Measurements from ENCODE around the gene OXT.
A peak's percentile ranks its signal among the peaks of the same experiment; 100 is the strongest.

OXT gene

DNA sequence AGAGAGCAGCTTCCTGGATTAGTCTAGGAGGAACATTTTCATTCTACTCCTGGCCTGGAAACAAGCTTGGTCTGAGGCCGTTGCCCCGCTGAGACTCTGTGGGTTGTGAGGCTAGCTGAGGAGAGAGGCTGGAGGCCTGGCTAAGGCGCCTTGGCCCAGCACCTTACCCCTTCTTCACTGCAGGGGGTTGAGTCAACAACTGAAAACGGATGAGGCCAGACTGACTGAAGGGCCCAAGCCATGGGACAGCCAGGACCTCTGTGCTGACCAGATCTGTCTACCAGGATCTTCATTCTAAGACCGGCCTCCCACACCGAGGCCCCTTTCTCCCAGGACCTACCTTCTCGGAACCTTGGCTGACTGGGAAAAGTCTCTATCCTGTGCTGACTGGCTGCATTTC is 16.6 kb downstream of the OXT start:
- no peak for DNase-seq

DNA sequence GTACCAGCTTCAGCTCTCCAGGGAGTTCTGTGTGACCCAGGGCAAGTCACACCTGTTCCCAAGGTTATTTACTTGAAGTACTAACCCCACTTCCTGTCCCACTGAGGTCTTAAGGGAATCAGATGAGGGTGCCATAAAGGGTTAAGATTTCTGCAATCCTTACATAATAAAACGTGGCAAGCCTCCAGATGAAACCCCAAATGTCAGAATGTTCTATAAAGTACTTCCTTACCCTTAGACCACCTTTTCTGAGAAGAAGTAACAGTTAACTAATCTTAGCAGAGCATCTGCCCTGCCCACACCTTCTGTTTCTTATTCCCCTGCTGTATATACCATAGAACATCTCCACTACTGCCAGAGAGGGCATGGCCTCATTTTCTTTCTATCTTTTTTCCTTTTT is 19.1 kb downstream of the OXT start:
- DNase-seq, result no peak

DNA sequence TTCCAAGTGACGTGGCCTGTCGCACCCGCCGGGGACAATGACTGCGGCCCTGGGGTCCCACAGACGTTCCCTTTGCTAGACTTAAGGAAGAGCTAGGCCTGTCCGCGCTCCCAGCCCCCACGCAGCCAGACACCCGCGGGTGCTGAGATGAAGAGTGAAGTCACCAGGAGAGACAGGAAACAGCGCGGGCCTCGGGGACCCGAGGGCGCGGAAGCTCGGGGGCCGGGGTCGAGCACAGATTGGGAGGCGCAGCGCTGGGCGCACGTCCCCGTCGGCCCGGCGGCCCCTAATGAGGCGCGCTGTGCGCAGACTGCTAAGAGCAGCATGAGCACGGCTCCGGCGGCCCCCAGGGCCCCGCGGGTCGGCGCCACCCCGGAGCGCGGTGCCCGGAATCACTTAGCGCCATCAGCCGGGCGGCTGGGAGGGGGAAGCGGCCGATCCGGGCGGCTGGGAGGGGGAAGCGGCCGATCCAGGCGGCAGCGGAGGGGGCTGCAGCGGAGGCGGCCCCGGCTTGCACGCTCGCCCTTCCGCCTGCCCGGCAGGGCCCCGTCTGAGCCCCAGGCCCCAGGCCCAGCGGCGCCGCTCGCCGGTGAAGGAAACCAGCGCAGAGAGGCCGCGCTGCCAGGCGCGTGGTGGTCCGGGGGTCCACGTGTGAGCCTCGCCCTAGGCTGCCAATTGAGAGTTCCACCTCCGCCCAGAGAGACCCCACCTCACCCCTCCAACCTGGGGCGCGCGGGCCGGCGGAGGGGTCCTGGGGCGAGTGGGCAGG is 21.4 kb downstream of the OXT start:
- DNase-seq, result peak; percentile 20 to 56 (median 26)

DNA sequence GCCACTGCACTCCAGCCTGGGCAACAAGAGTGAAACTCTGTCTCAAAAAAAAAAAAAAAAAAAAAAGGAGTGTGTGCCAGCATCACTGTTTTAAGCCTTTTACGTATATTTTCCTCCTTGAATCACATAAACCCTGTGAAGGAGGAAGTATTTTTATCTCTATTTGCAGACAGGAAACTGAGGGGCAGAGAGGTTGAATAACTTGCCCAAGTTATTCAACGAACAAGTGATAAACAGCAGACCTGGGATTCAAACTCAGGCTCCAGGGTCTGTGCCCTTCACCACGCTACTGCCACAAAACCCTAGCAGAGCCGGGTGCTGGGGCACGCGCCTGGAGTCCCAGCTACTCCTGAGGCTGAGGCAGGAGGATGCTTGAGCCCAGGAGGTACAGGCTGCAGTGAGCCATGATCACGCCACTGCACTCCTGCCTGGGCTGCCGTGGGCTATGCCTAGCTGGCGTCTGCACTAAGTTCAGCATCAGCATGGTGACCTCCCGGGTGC is 22.5 kb downstream of the OXT start:
- peak in 1 of 4 experiments; percentile 36 for DNase-seq

DNA sequence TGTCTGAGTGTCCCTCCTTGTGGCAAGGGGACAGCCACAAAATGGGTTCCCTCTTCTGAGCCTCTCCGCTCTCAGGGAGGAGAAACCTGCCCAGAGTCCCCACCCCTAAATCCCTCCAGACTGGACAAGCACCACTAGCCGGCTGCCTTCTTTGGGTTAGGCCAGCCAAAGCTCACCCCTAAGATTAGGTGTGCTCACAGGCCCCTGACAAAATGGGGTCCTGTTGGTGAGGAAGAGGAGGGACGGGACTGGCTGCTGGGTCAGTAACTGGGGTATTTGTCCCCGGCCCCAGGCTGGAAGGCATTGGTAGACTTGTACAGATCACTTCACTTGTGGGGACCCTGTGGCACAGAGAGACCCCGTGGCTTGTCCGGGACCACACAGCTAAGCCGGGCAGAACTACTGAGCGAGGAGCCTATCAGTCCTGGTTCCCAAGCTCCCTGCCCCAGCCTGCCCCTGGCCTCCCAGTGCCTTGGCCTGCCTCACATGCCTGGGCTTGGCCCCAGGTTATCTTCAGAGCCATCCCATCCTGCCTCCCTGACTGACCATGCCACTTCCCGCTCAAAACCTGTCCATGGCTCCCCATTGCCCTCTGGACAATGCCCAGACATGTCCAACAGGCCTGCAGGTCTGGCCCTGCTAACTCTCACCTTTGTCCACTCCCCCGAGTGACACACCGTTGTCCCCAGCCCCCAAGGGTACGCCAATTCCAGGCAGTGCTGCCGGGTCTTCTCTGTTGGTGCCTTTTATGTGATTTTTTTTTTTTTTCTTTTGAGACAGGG is 23.6 kb downstream of the OXT start:
- no peak for DNase-seq

DNA sequence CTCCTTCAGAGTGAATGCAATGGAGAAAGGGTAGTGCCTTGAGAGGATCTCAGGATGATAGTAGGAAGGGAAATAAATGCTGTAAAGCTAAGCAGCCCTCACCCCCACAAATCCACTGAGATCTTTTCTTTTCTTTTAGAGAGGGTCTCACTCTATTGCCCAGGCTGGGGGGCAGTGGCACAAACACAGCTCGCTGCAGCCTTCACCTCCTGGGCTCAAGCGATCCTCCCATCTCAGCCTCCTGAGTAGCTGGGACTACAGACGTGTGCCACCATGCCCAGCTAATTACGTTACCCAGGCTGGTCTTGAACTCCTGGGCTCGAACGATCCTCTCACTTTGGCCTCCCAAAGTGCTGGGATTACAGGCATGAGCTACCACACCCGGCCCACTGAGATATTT is 29.1 kb downstream of the OXT start:
- DNase-seq, result no peak

DNA sequence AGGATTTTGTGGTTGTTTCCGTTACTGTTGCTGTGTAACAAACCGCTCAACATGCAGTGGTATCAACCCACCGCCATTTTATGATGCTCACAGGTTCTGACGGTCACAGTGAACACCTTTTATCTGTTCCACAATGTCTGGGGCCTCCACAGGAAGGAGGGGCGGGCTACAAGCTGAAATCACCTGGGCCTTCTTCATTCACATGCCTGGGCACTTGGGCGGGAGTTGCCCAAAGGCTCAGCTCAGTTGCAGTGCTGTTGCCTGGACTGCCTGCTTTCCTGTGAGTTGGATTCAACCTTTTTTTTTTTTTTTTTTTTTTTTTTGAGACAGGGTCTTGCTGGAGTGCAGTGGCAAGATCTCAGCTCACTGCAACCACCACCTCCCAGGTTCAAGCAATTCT is 29.8 kb downstream of the OXT start:
- DNase-seq, result no peak

DNA sequence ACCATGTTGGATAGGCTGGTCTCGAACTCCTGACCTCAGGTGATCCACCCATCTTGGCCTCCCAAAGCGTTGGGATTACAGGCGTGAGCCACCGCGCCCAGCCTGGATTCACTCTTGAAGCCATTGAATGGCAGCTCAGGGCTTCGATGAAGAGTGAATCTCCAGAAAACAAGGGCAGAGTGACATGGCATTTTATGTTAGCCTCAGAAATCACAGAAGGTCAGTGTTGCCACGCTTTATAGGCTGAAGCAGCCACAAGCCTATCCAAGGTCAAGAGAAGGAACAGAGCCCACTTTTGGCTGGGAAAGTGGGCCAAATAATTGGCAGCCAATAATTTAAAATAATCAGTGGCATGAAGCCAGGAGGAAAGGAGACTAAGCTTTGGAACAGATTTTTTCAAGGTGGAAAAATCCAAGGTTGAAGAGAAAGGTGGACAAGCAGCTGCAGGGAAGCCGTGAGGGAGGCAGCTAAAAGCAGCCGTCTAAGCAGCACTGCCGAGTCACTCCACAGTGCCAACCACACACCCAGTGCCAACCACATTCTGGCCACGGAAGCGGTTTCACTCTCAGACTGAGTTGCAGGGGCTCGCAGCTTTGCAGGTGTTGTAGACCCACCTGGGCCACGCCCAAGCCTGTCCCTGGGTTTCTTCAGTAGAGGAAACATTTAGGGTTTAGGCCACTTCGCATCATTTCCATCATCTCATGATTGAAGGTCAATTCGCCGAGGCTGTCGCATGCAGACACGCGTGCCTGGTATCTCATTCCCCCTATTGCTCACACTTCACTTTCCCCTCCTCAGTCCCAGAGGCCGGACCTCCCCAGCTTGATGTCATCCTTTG is 30.5 kb downstream of the OXT start:
- peak in 1 of 4 experiments; percentile 13 for DNase-seq

DNA sequence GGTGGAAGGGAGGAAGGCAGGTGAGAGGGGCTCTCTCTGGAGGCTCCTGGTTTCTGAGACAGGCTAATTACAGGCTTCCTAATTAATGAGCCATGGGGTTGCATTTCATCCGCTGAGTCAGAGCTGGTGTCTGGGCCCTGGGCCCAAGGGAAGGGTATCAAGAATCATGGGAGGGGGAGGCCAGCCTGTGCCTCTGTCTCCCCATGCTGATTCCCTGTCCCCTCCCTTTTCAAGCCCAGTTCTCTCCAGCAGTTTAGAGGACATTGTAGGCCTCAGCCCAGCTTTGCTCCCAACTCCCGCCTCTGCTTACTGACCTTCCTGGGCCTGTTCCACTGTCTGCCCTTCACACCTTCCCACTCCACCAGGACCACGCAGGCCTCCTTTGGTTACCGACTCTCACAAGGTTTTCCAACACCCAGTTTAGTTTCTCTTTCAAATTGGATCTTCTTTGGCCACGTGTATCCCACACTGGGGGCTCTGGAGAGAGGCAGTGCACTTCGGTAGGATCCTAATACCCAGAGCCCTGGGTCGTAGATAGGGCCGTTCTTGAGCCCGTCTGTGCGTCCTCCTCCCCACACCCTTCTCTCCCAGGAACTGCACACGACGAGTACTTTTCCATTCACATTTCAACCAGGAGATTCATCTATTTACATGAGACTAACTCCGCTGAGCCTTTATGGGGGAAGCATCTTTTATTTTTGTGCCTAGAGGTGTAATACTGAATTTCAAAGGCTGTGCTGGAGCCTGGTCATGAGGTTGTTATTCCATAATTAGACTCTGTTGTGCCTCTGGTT is 31.4 kb downstream of the OXT start:
- no peak for DNase-seq

DNA sequence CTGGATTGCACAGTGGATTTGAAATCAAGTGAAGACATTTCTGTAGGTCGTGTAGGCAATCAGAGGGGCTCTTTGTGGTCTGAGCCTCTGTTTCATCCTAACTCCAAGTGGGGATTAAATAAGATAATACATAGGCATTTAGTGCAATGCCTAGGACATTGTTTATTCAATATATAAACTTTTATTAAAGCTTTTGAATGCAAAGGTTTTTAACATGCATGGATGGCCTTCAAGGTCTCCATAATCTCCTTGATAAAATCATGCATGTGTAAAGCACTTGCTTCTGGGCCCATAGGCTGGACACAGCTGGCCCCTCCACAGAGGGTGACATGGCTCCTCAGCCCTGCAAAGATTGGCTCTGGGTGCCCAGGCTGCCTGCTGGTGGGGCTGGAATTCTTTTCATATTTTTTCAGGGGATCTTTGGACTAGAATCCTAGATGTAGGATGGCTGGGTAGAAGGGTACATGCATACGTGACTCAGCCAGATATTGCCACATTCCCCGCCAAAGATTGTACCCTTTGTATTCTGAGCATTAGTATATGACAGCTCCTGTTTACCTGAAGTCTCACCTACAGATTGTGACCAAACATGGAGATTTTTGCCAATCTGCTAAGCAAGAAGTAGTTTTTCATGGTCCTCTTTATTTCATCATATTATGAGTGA is 32.1 kb downstream of the OXT start:
- DNase-seq, result no peak

DNA sequence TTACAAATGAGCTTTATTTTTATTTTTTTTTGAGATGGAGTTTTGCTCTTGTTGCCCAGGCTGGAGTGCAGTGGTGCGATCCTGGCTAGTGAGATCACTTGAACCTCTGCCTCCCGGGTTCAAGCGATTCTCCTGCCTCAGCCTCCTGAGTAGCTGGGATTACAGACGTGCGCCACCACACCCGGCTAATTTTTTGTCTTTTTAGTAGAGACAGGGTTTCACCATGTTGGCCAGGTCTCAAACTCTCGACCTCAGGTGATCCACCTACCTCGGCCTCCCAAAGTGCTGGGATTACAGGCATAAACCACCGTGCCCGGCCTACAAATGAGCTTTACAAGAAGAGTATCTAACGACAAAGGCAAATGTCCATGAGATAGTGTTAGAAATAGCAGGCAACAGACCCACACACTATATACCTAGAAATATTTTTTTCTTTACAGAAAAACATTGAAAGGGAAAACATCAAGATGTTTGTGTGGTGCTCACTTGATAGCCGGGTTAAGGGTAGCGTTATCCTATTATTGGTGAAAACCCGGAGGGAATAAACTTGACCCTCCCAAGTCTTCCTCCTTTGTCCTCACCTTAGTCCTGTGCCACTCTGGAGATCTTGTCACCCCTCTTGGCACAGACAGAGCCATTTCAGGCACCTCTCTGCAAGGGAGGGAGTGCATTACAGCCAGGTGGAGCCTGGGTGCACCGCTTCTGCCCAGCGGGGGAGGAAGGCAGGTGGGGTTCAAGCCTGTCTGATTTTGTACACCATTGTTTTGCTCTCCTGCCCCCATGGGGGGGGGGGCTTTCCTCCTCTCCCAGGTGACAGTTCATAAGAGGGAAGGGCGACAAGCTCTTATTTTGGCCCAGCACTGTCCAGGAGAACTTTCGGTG is 34.1 kb downstream of the OXT start:
- DNase-seq, result no peak

DNA sequence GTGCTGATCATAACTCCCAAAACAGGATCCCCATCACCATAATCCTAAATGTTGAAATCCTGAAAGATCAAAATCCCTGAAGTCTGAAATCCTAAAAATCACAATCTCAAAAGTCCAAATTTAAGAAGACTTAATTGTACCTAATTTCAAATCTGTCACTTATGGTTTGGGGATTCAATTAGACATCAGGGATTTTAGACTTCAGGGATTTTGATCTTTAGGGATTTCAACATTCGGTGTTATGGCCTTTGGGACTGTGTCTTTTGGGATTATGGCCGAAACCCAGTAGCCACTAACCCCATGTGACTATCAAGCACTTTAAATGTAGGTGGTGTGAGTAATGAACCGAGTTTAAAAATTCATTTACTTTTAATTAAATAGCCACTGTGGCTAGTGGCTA is 34.8 kb downstream of the OXT start:
- no peak for DNase-seq

DNA sequence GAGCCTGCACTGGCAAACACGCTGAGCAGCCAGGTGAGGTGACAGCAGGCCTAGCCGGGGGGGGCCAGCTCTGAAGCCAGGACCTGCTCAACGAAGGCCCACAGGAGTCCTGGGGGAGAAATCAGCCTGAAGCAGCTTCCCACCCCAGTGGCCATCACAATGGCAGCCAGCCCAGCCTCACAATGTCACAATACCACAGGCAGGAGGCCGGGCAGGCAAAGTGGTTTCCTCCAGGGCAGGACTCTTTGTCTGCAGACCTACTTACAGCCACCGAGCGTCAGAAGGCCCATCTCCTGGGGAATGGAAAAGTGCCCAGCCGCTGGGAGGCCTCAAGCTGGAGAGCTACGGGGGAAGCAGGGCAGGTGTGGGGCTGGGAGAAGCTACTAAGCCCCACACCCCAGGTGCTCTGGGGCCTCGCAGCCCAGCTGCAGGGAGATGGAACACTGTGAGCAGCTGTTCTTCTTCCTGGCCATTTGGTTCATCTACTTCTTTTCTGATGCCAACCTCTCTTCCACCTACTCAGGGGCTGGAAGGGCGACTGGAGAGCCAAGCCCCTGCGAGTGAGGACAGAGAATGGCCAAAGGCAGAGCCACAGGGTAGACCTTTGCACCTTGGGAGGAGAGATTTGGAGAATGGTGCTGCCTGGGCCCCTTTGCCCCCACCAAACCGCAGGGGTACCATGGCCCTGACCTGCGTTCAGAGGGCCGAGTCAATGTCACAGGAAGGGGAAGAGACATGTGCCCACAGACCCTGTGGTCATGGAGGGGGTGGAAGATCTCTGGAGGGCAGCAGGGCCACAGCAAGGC is 35.4 kb downstream of the OXT start:
- no peak for DNase-seq

DNA sequence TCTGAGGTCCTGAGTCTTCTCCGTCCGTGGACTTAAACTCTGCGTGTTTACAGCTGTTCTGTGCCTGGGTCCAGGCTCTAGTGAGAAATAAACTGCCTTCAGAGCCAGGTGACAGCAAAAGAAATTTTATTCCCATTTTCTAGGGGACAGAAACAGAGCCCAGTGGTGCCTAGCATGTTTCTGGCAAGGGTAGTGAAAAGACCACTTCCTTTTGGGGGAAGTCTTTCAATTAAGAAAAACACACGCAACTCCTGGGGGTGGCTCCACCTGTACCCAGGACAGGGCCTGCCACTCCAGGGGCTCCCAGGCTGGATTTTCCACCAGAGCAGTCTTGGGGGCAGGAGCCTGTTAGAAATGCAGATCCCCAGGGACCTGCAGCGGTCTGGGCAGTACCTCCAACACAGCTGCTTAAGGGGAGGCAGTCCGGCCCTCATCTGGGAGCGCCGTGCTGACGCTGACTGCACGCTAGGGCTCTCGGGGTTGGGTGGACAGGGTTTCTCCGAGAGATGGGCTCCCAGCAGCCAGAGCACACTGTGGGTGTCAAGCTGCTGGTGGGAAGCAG is 36.1 kb downstream of the OXT start:
- no peak for DNase-seq

DNA sequence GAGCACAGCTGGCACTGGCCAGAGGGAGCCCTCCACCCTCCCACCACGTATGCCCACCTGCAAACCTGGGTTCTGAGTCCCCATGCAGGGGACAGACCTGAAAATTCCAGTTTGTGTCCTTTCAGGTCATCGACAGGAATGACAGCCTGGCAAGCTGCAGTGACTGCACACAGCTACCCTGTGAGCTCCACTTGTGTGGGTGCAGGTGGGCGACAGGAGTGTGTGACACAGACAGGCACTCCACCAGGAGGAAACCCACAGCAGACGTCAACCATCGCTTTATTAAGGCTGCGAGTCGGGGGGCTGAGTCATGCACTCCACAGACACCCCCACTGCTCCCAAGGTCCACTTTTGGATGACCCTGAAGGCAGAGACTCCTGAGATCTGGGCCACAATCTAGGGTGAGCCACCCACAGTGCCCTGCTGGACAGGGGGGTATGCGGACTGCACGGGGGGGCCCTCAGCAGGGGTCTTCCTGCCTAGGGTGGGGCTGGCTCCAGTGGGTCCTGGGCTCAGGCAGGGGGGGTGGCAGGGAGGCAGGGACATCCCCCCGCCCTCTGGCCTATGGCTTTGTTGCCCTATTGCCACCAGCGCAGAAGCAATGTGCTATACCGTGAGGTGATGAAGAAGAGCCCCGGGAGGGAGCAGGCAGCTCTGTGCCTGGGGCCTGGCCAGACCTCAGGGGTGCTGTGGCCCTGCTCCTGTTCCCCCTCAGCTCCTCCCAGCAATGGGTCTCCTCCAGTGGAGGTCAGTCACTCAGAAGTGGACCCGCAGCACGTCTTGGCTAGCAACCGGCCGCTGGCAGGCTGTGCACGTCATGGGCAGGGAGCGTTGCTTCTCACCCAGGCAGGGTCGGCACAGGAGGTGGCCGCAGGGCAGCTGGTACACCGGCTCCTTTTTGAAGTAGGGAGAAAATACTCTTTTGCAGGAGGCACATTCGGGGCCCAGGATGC is 38.2 kb downstream of the OXT start:
- no peak for DNase-seq

DNA sequence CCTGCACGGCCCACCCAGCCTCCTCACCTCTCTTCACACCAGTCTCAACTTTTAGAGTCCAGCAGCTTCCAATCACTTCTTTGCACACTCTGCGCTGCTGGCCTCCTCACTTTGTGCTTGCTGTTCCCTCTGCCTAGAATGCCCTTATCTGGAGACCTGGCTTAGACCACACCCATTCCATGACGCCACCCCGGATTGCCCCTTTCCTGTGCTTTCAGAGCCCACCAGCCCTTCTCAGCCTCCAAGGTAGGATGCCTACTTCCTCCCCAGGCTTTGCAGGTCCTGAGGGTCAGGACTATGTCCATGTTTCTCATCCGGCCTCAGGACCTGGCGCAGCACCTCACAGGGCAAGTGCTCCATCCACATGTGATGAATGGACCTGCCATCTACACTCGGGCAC is 40.1 kb downstream of the OXT start:
- no peak for DNase-seq

DNA sequence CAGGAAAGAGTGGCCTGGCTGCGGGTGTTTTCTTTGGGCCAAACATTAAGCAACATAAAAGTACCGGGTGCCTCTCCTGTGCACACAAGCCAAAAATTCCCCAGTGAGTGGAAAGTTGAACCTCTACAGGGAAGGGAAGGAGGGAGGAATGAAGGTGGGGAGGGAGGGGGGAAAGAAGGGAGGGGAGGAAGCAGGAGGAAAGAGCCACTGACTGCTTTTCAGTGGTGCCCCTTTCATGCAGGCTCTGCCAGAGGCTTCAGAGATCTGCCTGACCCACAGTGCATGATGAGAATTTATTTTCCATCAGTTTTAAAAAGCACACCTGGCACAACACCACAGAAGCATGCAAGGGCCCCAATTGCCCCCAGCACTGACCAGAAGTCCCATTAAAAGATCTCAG is 40.6 kb downstream of the OXT start:
- no peak for DNase-seq
